Cardiac fibroblast (primary cell): Measurements from ENCODE around the gene EPB41L4A.

ENCODE experiments used
- DNase-seq, 2 donors: peaks; one replicate each; pipeline versions ENCODE4 v3.0.0 to v3.0.0-alpha.2; 2010; ENCODE audit warnings: low read depth in 2 of 2
- H3K4me3 ChIP-seq, 2 donors: replicated peaks in 1 of 2; 1 replicate in 1 of 2; 2 replicates in 1 of 2; pipeline ENCODE4 v1.5.1; 2011; ENCODE audit warnings: low read depth in 2 of 2, low read length in 2 of 2, mild to moderate bottlenecking in 2 of 2, moderate library complexity in 1 of 2
- TF ChIP-seq, protein P1 (sequence below): IDR thresholded peaks from one replicate; pipeline ENCODE4 v1.5.1; 2011; ENCODE audit warnings: low read depth, mild to moderate bottlenecking, low read length, inconsistent platforms

EPB41L4A gene

DNA sequence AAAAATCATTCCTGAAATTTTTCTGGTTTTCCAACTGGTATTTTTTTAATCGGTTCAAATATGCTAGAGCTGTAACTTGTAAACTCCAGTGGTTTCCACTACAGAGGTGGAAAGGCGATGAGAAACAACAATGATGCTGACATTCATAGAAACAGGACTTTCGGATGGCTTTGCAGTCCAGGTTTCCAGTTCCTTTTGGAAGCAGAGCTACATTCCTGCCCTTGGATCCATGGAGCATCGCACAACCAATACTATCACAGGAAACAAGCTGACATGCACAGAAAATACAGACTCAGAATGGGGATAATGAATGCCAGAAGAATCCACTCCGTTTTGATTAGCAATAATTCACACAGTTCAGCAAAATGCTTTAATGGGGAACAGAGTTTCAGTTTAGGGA is 140.0 kb downstream of the EPB41L4A start:
- TF ChIP-seq, protein P1, sequence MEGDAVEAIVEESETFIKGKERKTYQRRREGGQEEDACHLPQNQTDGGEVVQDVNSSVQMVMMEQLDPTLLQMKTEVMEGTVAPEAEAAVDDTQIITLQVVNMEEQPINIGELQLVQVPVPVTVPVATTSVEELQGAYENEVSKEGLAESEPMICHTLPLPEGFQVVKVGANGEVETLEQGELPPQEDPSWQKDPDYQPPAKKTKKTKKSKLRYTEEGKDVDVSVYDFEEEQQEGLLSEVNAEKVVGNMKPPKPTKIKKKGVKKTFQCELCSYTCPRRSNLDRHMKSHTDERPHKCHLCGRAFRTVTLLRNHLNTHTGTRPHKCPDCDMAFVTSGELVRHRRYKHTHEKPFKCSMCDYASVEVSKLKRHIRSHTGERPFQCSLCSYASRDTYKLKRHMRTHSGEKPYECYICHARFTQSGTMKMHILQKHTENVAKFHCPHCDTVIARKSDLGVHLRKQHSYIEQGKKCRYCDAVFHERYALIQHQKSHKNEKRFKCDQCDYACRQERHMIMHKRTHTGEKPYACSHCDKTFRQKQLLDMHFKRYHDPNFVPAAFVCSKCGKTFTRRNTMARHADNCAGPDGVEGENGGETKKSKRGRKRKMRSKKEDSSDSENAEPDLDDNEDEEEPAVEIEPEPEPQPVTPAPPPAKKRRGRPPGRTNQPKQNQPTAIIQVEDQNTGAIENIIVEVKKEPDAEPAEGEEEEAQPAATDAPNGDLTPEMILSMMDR, result no peak

DNA sequence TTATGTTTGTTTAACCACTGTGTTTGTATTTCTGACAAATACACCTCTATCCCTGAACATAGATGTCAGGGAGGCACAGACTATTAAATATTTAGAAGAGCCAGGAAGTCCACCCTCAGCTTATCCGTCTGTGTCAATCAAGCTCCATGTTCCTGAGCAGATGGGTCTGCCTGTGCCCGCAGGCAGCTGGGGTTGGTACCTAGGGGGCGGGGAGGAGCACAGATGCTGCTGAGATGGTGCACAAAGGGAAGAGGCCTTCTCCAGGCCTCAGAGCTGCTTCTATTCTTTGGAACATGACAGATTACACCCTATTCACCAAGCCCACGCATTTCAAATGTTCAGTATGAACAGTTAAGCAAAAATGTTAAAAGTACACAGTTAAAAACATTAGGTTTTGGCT is 142.1 kb downstream of the EPB41L4A start:
- TF ChIP-seq, protein P1, result no peak
- DNase-seq, result no peak
- no peak overlapping the region for H3K4me3 ChIP-seq

More for the DNA sequence above, 140.0 kb downstream of the EPB41L4A start:
- DNase-seq, result no peak
- H3K4me3 ChIP-seq, result no peak overlapping the region

DNA sequence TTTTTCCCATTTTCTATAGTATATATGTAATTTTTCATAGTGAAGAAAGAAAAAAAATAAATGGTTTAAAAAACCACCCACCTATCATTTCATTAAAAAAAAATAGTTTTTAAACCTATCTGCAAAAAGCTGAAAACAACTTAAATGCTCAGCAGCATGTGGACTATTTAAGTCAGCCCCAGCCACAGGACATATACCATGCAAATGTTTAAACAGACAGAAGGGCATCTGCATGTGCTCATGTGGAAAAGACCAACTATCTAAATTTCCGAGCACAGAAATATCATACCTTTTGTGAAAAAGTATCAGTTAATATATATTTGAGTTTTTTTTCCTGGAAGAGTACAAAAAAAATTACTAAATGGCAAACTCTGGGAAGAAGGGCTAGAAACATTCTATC is 143.4 kb downstream of the EPB41L4A start:
- H3K4me3 ChIP-seq, result no peak overlapping the region
- no peak for DNase-seq
- TF ChIP-seq, protein P1, result no peak

DNA sequence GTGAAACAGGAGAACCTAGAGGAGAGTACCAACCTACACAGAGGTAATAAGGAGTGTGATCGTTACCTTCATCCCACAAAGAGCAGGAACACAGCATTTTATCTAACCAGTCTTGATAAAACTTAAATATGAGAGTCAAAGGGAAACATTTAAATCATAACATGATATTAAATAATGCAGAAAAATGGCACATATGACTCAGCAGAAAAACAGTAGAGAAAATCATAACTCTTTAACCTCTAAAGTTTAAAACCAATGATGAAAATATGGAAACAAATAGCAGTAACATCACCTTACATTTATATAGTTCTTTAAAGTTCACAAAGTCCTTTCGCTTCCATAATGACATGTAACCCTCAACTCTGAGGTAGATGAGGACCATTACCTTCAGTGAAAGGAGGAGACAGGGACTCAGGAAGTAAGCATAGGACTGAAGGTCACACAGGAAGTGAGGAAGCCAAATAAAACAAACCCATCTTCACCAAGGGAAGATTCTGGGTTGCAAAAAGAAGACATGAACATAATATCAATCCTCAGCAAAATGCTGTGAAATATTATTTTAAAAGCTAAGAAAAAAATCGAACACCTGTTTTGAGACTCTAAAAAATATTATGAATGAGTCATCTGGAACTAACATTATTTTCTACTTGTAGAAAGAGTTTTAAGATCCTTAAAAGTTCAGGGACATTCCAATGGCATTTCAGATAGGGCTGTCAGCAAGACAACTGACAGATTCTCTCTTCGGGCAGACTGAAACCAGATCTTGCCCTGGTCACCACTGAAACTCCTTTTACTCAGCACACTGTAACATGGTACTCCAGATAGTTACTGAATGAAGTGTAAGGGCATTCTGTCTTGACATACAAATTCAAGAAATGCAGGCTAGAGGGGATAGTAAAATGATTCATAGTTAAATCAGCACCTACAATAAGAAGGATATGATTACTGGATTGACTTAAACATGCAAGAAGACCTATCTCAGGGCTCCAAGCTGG is 148.5 kb downstream of the EPB41L4A start:
- TF ChIP-seq, protein P1, result no peak
- peak; percentile 5 to 10 for DNase-seq
- no peak overlapping the region for H3K4me3 ChIP-seq

DNA sequence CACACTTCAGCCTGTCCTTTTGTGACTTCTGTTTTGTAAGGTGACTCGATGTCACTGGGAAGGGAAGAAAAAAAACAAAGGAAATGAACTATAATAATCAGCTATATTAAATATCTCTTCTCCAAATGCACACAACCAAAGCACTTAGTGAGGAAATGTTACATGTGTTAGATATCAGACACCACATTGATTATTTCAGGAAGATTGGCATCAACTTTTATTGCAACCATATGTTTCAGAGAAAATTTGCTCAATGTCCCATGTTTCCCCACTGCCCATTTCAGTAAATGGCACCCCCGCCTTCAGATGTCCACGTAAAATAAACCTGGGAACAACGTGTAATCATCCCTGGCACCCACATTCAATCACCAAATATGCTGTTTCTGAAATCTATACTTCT is 151.8 kb downstream of the EPB41L4A start:
- TF ChIP-seq, protein P1, result no peak
- no peak for DNase-seq
- H3K4me3 ChIP-seq, result no peak overlapping the region

DNA sequence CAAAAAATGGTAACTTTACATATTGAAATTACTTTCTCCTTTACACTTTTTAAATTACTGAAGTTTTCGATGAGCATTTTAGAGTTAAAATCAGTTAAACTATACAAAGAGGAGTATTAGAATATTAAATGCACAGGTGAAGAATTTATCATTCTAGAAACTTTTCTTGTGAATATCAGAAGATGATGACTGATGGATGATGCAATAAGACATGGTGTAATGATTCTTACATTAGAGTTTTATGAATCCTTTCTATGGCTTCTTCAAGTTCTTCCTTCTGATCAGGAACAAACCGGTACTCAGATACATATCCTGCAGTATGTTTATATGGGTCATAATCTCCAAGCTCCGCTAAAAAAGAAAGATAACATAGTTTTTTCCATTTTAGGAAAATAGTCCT is 154.4 kb downstream of the EPB41L4A start:
- H3K4me3 ChIP-seq, result no peak overlapping the region
- TF ChIP-seq, protein P1, result no peak
- DNase-seq, result no peak
